Upper lobe of left lung (tissue), 4 donors: ENCODE results near the gene NFAT5.

Experiments used
- CTCF ChIP-seq, 6 experiments: fragments of 450-650 bp in 4 of 6; fragments of 200-600 bp in 2 of 6; sonication (generic) in 2 of 6; IDR thresholded peaks; one replicate each; pipeline ENCODE4 v1.5.1; 2016 to 2019; ENCODE audit warnings: antibody characterized with exemption in 6 of 6
- EP300 ChIP-seq, 4 donors: sonication (generic); formaldehyde crosslinking; IDR thresholded peaks; one replicate each; pipeline ENCODE4 v1.5.1; 2017; ENCODE audit warnings: antibody characterized with exemption in 4 of 4, control low read depth in 2 of 4
- POLR2A ChIP-seq, 4 donors: fragments of 450-650 bp; IDR thresholded peaks; one replicate each; pipeline ENCODE4 v1.5.1; 2016 to 2017; ENCODE audit warnings: antibody characterized with exemption in 4 of 4, mild to moderate bottlenecking in 2 of 4
- POLR2AphosphoS5 ChIP-seq, 2 donors: sonication (generic); formaldehyde crosslinking; IDR thresholded peaks; one replicate each; pipeline ENCODE4 v1.5.1; 2017; ENCODE audit warnings: antibody characterized with exemption in 2 of 2

DNA sequence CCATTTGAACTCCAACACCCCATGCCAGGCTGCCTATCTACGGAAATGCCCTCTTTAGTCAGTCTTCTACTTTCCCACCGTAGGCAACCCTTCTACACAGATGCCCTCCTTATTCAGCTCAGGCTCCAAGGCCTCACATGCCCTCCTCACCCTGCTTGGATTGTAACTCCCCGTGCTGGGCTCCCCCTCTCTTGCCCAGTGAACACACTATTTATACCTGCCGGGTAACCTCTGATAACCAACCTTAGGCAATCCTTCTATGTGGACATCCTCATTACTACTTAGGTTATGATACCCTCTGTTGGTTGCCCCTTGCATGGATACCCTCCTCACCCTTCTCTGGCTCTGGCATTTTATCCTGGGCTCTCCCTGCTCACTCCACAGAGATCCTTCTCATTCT lies 50.3 kb downstream of the NFAT5 start:
- TF ChIP-seq CTCF (IDR thresholded peaks at IDR 0.05) (no peak), EP300 (IDR thresholded peaks at IDR 0.05) (no peak), POLR2A (IDR thresholded peaks at IDR 0.05) (no peak), POLR2AphosphoS5 (IDR thresholded peaks at IDR 0.05) (no peak)
